ENCODE measurements around the gene LHFPL2. TPM values are rescaled to one million over a fixed set of nuclear protein-coding genes. Genes with fewer than 3 reads are reported as not detected.

Gene LHFPL2
- total RNA-seq, 4 donors from 2014 or later, result 2.2 to 11.1 (median 6.2) TPM

DNA sequence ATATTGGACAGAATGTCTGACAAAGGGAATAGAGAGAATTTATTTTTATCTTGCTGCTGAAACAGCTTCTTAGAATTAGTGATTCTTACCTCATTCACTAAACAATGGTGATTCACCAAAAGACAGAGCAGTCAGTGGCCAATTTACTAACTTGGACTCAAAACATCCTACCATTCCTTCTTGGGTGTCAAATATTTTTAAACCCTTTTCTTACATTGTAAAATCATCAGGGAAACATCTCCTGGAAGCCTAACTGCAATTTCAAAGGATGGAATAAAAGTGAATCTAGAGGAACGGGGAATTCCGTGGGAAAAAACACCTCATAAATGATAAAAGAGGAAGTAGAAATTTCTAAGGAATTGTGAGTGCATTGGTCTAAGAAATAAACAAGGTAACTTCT is 97.7 kb downstream of the LHFPL2 start:
- TF ChIP-seq, protein P1, sequence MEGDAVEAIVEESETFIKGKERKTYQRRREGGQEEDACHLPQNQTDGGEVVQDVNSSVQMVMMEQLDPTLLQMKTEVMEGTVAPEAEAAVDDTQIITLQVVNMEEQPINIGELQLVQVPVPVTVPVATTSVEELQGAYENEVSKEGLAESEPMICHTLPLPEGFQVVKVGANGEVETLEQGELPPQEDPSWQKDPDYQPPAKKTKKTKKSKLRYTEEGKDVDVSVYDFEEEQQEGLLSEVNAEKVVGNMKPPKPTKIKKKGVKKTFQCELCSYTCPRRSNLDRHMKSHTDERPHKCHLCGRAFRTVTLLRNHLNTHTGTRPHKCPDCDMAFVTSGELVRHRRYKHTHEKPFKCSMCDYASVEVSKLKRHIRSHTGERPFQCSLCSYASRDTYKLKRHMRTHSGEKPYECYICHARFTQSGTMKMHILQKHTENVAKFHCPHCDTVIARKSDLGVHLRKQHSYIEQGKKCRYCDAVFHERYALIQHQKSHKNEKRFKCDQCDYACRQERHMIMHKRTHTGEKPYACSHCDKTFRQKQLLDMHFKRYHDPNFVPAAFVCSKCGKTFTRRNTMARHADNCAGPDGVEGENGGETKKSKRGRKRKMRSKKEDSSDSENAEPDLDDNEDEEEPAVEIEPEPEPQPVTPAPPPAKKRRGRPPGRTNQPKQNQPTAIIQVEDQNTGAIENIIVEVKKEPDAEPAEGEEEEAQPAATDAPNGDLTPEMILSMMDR (IDR thresholded peaks at IDR 0.05), result no peak
- TF ChIP-seq POLR2A (IDR thresholded peaks at IDR 0.05), result no peak
- H3K27ac ChIP-seq, result peak overlapping the region in 1 of 4 donors; percentile 40

DNA sequence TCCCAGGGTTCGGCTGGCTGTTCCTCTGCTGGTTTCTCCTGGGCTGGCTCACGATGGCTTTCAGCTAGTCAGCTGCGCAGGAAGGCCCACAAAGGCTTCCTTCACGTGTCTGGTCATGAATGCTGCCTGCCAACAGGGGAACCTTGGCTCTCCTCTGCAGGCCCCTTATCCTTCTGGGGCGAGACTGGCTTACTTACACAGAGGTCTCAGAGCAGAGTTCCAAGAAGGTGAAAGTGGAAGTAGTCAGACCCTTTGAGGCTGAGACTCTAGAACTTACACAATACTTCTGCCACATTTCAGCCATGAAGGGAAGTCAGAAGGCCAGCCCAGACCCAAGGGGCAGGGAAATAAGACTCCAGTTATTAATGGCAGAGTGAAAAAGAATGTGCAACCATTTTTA is 99.5 kb downstream of the LHFPL2 start:
- no peak for DNase-seq
- 67 to 82% methylated on average over 4 of the region's 5 CpGs for whole genome bisulfite sequencing, 2 donors
- Histone ChIP-seq H3K4me3 (no peak overlapping the region), H3K36me3 (no peaks in the 10 kb centered on the region), H3K4me1 (peaks cover 0 to 51% (median 9%) of the 10 kb centered on the region in 3 donors), H3K27ac (peak overlapping the region in 3 of 4 donors; percentile 70 to 87 (median 78)), H3K9me3 (no peaks in the 10 kb centered on the region), H3K27me3 (no peaks in the 10 kb centered on the region)
- intact Hi-C loops (cut with DNase I), result no loop called here
- TF ChIP-seq POLR2A (IDR thresholded peaks at IDR 0.05), result peak in 1 of 4 donors; percentile 13
- TF ChIP-seq, protein P1 (IDR thresholded peaks at IDR 0.05), result no peak

More for the DNA sequence above, 97.7 kb downstream of the LHFPL2 start:
- Histone ChIP-seq H3K9me3 (no peaks in the 10 kb centered on the region), H3K36me3 (no peaks in the 10 kb centered on the region), H3K4me1 (peaks cover 0 to 42% (median 9%) of the 10 kb centered on the region in 3 donors), H3K27me3 (no peaks in the 10 kb centered on the region), H3K4me3 (no peak overlapping the region)
- DNase-seq, result no peak
- intact Hi-C loops (cut with DNase I), result no loop called here
- WGBS, 2 donors, result 48 to 50% methylated on average over 2 of the region's 2 CpGs

DNA sequence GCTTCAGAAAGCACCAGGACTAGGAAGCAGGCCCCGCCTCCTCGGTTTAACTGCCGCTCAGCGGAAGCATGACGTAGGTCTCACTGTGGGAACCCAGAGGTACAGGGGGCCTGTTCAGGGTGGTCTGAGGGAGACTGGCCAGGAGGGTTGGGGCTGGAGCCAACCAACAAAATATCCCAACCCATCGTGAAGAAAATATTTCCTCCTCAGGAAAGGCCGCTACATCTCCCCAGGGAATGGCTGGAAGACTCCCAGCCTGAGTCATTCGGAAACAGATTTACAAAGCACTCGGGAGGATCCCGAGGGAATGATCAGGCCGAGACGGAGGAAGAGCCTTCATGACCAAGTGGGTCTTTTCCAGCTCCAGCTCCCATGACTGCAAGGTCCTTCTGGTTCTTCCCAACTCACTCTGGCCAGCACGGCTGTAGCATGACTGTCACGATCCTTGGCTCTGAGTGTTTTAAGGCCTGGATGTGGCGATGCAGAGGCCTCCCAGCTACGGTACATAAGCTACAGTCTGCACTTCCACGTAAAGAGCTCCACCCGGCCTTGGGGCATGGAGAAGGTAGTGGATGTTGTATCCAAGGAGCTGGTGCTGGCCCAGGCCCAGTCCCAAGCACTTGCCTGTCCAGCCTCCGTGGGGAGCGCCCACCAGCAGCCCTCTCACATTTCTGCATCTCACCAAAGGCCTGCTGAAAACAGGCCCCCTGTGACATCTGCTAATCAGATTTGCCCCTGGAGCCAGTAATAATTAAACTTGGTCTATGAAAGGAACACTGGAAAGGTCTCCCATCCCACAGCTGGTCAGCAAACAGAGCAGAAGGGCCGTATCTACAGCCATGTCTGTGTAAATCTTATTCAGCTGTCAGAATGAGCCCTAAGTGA is 100.6 kb downstream of the LHFPL2 start:
- H3K4me1 ChIP-seq, result peaks cover 0 to 46% (median 9%) of the 10 kb centered on the region in 3 donors
- H3K27ac ChIP-seq, result peak overlapping the region; percentile 40 to 87 (median 74)
- TF ChIP-seq, protein P1 (IDR thresholded peaks at IDR 0.05), result no peak
- TF ChIP-seq POLR2A (IDR thresholded peaks at IDR 0.05), result no peak
- peak overlapping the region in 1 of 4 donors; percentile 7 for H3K4me3 ChIP-seq
- intact Hi-C loops (cut with DNase I), result no loop called here
- WGBS, 2 donors, result 72 to 74% methylated on average over 9 to 16 of the region's 21 CpGs
- no peaks in the 10 kb centered on the region for H3K27me3 ChIP-seq
- DNase-seq, result no peak
- no peaks in the 10 kb centered on the region for H3K36me3 ChIP-seq
- no peaks in the 10 kb centered on the region for H3K9me3 ChIP-seq

DNA sequence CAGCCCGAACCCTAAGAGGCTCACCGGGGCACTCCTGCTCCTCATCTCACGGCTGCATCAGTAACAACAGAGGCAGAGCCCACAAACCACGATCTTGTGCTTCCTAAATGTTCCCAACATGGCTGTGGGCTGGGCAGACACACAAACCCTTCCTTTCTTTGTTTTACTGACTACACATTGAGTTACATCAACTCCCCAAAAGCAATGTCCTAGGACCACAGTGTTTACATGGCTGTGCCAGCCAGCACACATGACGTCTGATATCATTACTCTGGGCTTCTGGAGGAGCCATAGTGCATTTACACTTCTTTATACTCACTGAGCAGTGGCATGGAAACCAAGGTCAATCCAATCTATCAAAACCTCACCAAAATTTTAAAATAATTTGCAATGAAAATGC is 101.4 kb downstream of the LHFPL2 start:
- H3K9me3 ChIP-seq, result no peaks in the 10 kb centered on the region
- TF ChIP-seq, protein P1 (IDR thresholded peaks at IDR 0.05), result no peak
- no peak for TF ChIP-seq POLR2A (IDR thresholded peaks at IDR 0.05)
- peak overlapping the region; percentile 3 to 87 (median 74) for H3K27ac ChIP-seq
- WGBS, 2 donors, result 70 to 73% methylated on average over 5 of the region's 5 CpGs
- H3K36me3 ChIP-seq, result no peaks in the 10 kb centered on the region
- intact Hi-C loops (cut with DNase I), result no loop called here
- H3K4me1 ChIP-seq, result peaks cover 0 to 38% (median 9%) of the 10 kb centered on the region in 3 donors
- no peak for DNase-seq
- no peak overlapping the region for H3K4me3 ChIP-seq
- H3K27me3 ChIP-seq, result no peaks in the 10 kb centered on the region

DNA sequence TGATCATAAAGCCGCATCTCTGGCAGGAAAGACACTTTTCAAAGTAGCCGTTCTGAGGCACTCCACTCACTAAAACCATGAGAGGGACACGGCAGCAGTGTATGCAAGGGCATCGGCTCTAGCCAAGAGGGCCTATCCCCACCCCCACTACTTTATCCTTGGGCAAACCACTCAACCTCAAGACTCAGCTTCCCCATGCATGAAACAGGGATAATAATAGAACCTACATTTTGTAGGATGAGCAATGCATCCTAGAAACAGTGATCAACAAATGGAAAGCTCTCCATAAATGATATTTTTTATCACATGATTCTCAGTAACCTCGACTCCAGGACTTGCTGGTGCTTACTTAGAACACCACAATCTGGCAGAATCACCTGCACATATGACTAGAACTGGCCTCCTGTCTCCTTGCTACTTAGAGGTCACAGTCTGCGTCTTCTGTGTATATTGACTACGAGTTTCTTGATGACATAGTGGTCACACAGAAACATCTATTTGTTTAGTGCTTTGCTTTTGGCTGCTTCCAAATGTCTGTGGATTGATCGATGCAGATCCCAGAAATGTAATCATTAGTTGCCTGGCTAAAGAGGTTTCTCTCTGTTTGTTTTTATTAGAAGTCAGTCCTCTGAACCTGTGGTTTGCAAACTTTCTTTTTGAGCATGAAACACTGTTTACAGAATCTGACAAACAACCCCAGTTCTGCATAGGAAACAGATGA is 102.1 kb downstream of the LHFPL2 start:
- peak overlapping the region; percentile 3 to 78 (median 62) for H3K27ac ChIP-seq
- intact Hi-C loops (cut with DNase I), result no loop called here
- 79 to 85% methylated on average over 5 to 7 of the region's 8 CpGs for WGBS, 2 donors
- H3K27me3 ChIP-seq, result no peaks in the 10 kb centered on the region
- peaks cover 0 to 38% (median 9%) of the 10 kb centered on the region in 3 donors for H3K4me1 ChIP-seq
- H3K36me3 ChIP-seq, result no peaks in the 10 kb centered on the region
- H3K9me3 ChIP-seq, result no peaks in the 10 kb centered on the region
- no peak for DNase-seq
- H3K4me3 ChIP-seq, result no peak overlapping the region
- TF ChIP-seq POLR2A (IDR thresholded peaks at IDR 0.05), result no peak
- TF ChIP-seq, protein P1 (IDR thresholded peaks at IDR 0.05), result no peak

Data from esophagus squamous epithelium (tissue), 5 donors.